ENCODE results near the gene NPC2. TPM values are rescaled to one million over a fixed set of nuclear protein-coding genes. Genes with fewer than 3 reads are reported as not detected.
"Not testable (repeated sequence)": the region's sequence is repeated elsewhere in the genome, so short reads cannot be mapped to it uniquely, and the experiment has no call there.

NPC2 gene
- 115 TPM for polyA plus RNA-seq (2013)

- ChIA-PET POLR2A (interaction anchor here (0.6 kb wide), 1 partner anchor 408 kb away, joined by 3 read pairs; the partner anchor contains the start of gene LIN52), CTCF (interaction anchor here (0.7 to 2.3 kb wide), 6 partner anchors 11 to 309 kb away, joined by 3 to 6 read pairs (median 4); no protein-coding TSS in a partner anchor)
- Histone ChIP-seq H3K27me3 (replicated peaks in 2 of 5; ENCODE audit: control insufficient read depth in 4 of 5, insufficient read depth in 5 of 5, low read length in 4 of 5) (no peaks in the 10 kb centered on the region), H3K4me1 (ENCODE audit: control extremely low read depth in 1 of 4, control insufficient read depth in 4 of 4, insufficient read depth in 4 of 4, low read length in 3 of 4) (peaks cover 18 to 43% (median 38%) of the 10 kb centered on the region in 4 experiments), H3K9me3 (ENCODE audit: control extremely low read depth in 1 of 5, control insufficient read depth in 4 of 5, insufficient read depth in 2 of 5, low read depth in 1 of 5, low read length in 4 of 5) (no peaks in the 10 kb centered on the region), H3K4me3 (ENCODE audit: control insufficient read depth in 1 of 7, extremely low read depth in 1 of 7, insufficient read depth in 4 of 7, low read depth in 2 of 7, low read length in 6 of 7) (peak within 1 kb of the TSS; percentile 82 to 99 (median 94)), H3K27ac (ENCODE audit: insufficient read depth in 1 of 2, low read depth in 1 of 2, low read length in 2 of 2, poor library complexity in 1 of 2, severe bottlenecking in 2 of 2) (peak within 1 kb of the TSS; percentile 62 to 87), H3K36me3 (ENCODE audit: control insufficient read depth in 4 of 4, insufficient read depth in 4 of 4, low read length in 3 of 4) (peaks cover 0 to 8% (median under 1%) of the 10 kb centered on the region in 4 experiments)
- under 1% methylated on average over 32 of the region's 35 CpGs for WGBS (ENCODE audit: insufficient coverage)
- peak in 1 of 3 donors; percentile 40 for DNase-seq
Observed at GRCh38 chr14:74492776-74493342, at the start of gene NPC2. Gene NPC2, minus strand, starts transcription at chr14:74493305. Its CDS starts 31 bp downstream, at chr14:74493274.

- Histone ChIP-seq H3K27ac (ENCODE audit: insufficient read depth in 1 of 2, low read depth in 1 of 2, low read length in 2 of 2, poor library complexity in 1 of 2, severe bottlenecking in 2 of 2) (no peak overlapping the region), H3K9me3 (ENCODE audit: control extremely low read depth in 1 of 5, control insufficient read depth in 4 of 5, insufficient read depth in 2 of 5, low read depth in 1 of 5, low read length in 4 of 5) (no peaks in the 10 kb centered on the region), H3K4me3 (ENCODE audit: control insufficient read depth in 1 of 7, extremely low read depth in 1 of 7, insufficient read depth in 4 of 7, low read depth in 2 of 7, low read length in 6 of 7) (no peak overlapping the region), H3K36me3 (ENCODE audit: control insufficient read depth in 4 of 4, insufficient read depth in 4 of 4, low read length in 3 of 4) (no peaks in the 10 kb centered on the region), H3K4me1 (ENCODE audit: control extremely low read depth in 1 of 4, control insufficient read depth in 4 of 4, insufficient read depth in 4 of 4, low read length in 3 of 4) (no peaks in the 10 kb centered on the region), H3K27me3 (replicated peaks in 2 of 5; ENCODE audit: control insufficient read depth in 4 of 5, insufficient read depth in 5 of 5, low read length in 4 of 5) (no peaks in the 10 kb centered on the region)
- 96% methylated on average over 10 of the region's 10 CpGs for WGBS (ENCODE audit: insufficient coverage)
- CTCF ChIA-PET = interaction anchor here (1.1 to 1.2 kb wide), 2 partner anchors 17 to 42 kb away, joined by 3 to 4 read pairs; no protein-coding TSS in a partner anchor
- DNase-seq = no peak
- POLR2A ChIA-PET = no interaction called here
Observed at GRCh38 chr14:74542056-74542685, 49.1 kb upstream of the NPC2 start.

- no peak for DNase-seq
- Histone ChIP-seq H3K4me1 (ENCODE audit: control extremely low read depth in 1 of 4, control insufficient read depth in 4 of 4, insufficient read depth in 4 of 4, low read length in 3 of 4) (no peaks in the 10 kb centered on the region), H3K9me3 (ENCODE audit: control extremely low read depth in 1 of 5, control insufficient read depth in 4 of 5, insufficient read depth in 2 of 5, low read depth in 1 of 5, low read length in 4 of 5) (no peaks in the 10 kb centered on the region), H3K27me3 (replicated peaks in 2 of 5; ENCODE audit: control insufficient read depth in 4 of 5, insufficient read depth in 5 of 5, low read length in 4 of 5) (no peaks in the 10 kb centered on the region), H3K36me3 (ENCODE audit: control insufficient read depth in 4 of 4, insufficient read depth in 4 of 4, low read length in 3 of 4) (no peaks in the 10 kb centered on the region), H3K4me3 (ENCODE audit: control insufficient read depth in 1 of 7, extremely low read depth in 1 of 7, insufficient read depth in 4 of 7, low read depth in 2 of 7, low read length in 6 of 7) (no peak overlapping the region), H3K27ac (ENCODE audit: insufficient read depth in 1 of 2, low read depth in 1 of 2, low read length in 2 of 2, poor library complexity in 1 of 2, severe bottlenecking in 2 of 2) (no peak overlapping the region)
- ChIA-PET CTCF (interaction anchor here (1.1 kb wide), 1 partner anchor 18 kb away, joined by 3 read pairs; no protein-coding TSS in a partner anchor), POLR2A (no interaction called here)
- 100% methylated on average over 1 of the region's 3 CpGs for WGBS (ENCODE audit: insufficient coverage)
Observed at GRCh38 chr14:74541225-74541624, 48.1 kb upstream of the NPC2 start.

- CTCF ChIA-PET = interaction anchor here (0.6 to 1.3 kb wide), 5 partner anchors 10 to 24 kb away, joined by 3 to 5 read pairs (median 3); no protein-coding TSS in a partner anchor
- no peaks in the 10 kb centered on the region for H3K27me3 ChIP-seq (replicated peaks in 2 of 5; ENCODE audit: control insufficient read depth in 4 of 5, insufficient read depth in 5 of 5, low read length in 4 of 5)
- no peak overlapping the region for H3K4me3 ChIP-seq (ENCODE audit: control insufficient read depth in 1 of 7, extremely low read depth in 1 of 7, insufficient read depth in 4 of 7, low read depth in 2 of 7, low read length in 6 of 7)
- no peaks in the 10 kb centered on the region for H3K9me3 ChIP-seq (ENCODE audit: control extremely low read depth in 1 of 5, control insufficient read depth in 4 of 5, insufficient read depth in 2 of 5, low read depth in 1 of 5, low read length in 4 of 5)
- H3K27ac ChIP-seq (ENCODE audit: insufficient read depth in 1 of 2, low read depth in 1 of 2, low read length in 2 of 2, poor library complexity in 1 of 2, severe bottlenecking in 2 of 2) = no peak overlapping the region
- DNase-seq = no peak
- POLR2A ChIA-PET = interaction anchor here (0.6 kb wide), 1 partner anchor 41 kb away, joined by 3 read pairs; no protein-coding TSS in a partner anchor
- no peaks in the 10 kb centered on the region for H3K36me3 ChIP-seq (ENCODE audit: control insufficient read depth in 4 of 4, insufficient read depth in 4 of 4, low read length in 3 of 4)
- WGBS (ENCODE audit: insufficient coverage) = 82% methylated on average over 3 of the region's 4 CpGs
- no peaks in the 10 kb centered on the region for H3K4me1 ChIP-seq (ENCODE audit: control extremely low read depth in 1 of 4, control insufficient read depth in 4 of 4, insufficient read depth in 4 of 4, low read length in 3 of 4)
Observed at GRCh38 chr14:74539503-74539902, 46.4 kb upstream of the NPC2 start.

- Histone ChIP-seq H3K4me1 (ENCODE audit: control extremely low read depth in 1 of 4, control insufficient read depth in 4 of 4, insufficient read depth in 4 of 4, low read length in 3 of 4) (peaks cover 0 to 3% (median 3%) of the 10 kb centered on the region in 4 experiments), H3K36me3 (ENCODE audit: control insufficient read depth in 4 of 4, insufficient read depth in 4 of 4, low read length in 3 of 4) (no peaks in the 10 kb centered on the region), H3K27me3 (replicated peaks in 2 of 5; ENCODE audit: control insufficient read depth in 4 of 5, insufficient read depth in 5 of 5, low read length in 4 of 5) (no peaks in the 10 kb centered on the region), H3K4me3 (ENCODE audit: control insufficient read depth in 1 of 7, extremely low read depth in 1 of 7, insufficient read depth in 4 of 7, low read depth in 2 of 7, low read length in 6 of 7) (no peak overlapping the region), H3K27ac (ENCODE audit: insufficient read depth in 1 of 2, low read depth in 1 of 2, low read length in 2 of 2, poor library complexity in 1 of 2, severe bottlenecking in 2 of 2) (no peak overlapping the region), H3K9me3 (ENCODE audit: control extremely low read depth in 1 of 5, control insufficient read depth in 4 of 5, insufficient read depth in 2 of 5, low read depth in 1 of 5, low read length in 4 of 5) (no peaks in the 10 kb centered on the region)
- WGBS (ENCODE audit: insufficient coverage) = 100% methylated on average over 9 of the region's 11 CpGs
- ChIA-PET CTCF (interaction anchor here (0.6 to 1.3 kb wide), 3 partner anchors 9 to 15 kb away, joined by 3 to 5 read pairs (median 3); no protein-coding TSS in a partner anchor), POLR2A (no interaction called here)
- DNase-seq = no peak
Observed at GRCh38 chr14:74538411-74539391, 45.6 kb upstream of the NPC2 start.

- CTCF ChIA-PET = interaction anchor here (1.7 kb wide), 1 partner anchor 33 kb away, joined by 4 read pairs; no protein-coding TSS in a partner anchor
- H3K27me3 ChIP-seq (replicated peaks in 2 of 5; ENCODE audit: control insufficient read depth in 4 of 5, insufficient read depth in 5 of 5, low read length in 4 of 5); POLR2A ChIA-PET; H3K9me3 ChIP-seq (ENCODE audit: control extremely low read depth in 1 of 5, control insufficient read depth in 4 of 5, insufficient read depth in 2 of 5, low read depth in 1 of 5, low read length in 4 of 5); H3K36me3 ChIP-seq (ENCODE audit: control insufficient read depth in 4 of 4, insufficient read depth in 4 of 4, low read length in 3 of 4); H3K27ac ChIP-seq (ENCODE audit: insufficient read depth in 1 of 2, low read depth in 1 of 2, low read length in 2 of 2, poor library complexity in 1 of 2, severe bottlenecking in 2 of 2); H3K4me1 ChIP-seq (ENCODE audit: control extremely low read depth in 1 of 4, control insufficient read depth in 4 of 4, insufficient read depth in 4 of 4, low read length in 3 of 4); H3K4me3 ChIP-seq (ENCODE audit: control insufficient read depth in 1 of 7, extremely low read depth in 1 of 7, insufficient read depth in 4 of 7, low read depth in 2 of 7, low read length in 6 of 7); DNase-seq: not testable (repeated sequence)
- 100% methylated on average over 2 of the region's 3 CpGs for WGBS (ENCODE audit: insufficient coverage)
Observed at GRCh38 chr14:74536336-74536735, 43.2 kb upstream of the NPC2 start.

Data from common myeloid progenitor, CD34-positive (primary cell).